Neural progenitor cell (in vitro differentiated cells): ENCODE measurements around the gene ZBTB7B.

ENCODE experiments used
- EZH2 ChIP-seq: fragments of 200-600 bp; sonication (generic); IDR thresholded peaks from 2 replicates; pipeline ENCODE4 v1.6.1; 2017; ENCODE audit warnings: antibody characterized with exemption, mild to moderate bottlenecking, moderate library complexity
- EZH2phosphoT487 ChIP-seq: fragments of 200-600 bp; sonication (generic); IDR thresholded peaks from 2 replicates; pipeline ENCODE4 v1.6.1; 2017; ENCODE audit warnings: antibody characterized with exemption
- TF ChIP-seq, protein P1 (sequence below): fragments of 200-600 bp; sonication (generic); IDR thresholded peaks from 2 replicates; pipeline ENCODE4 v1.5.1; 2017; ENCODE audit warnings: antibody characterized with exemption, mild to moderate bottlenecking

DNA sequence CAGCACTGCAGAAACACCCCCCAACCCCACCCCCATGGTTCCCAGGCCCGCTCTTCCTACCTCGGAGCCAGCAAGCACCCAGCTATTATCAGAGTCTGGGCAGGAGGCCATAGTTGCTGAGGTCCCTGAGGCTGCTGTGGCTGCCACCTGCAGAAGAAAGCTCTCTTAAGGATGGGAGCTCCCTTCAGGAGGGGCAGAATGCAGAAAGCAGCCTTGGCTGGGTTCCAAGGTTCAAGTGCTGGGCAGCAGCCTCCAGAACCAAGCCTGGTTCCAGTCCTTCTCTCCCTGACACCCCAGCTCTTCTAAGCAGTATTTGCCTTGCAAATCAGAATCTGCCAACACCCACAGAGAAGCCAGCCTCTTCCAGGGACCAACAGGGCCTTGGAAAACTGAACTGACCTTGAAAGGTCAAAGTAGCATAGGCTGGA, 49.0 kb upstream of the ZBTB7B start:
- TF ChIP-seq, protein P1, sequence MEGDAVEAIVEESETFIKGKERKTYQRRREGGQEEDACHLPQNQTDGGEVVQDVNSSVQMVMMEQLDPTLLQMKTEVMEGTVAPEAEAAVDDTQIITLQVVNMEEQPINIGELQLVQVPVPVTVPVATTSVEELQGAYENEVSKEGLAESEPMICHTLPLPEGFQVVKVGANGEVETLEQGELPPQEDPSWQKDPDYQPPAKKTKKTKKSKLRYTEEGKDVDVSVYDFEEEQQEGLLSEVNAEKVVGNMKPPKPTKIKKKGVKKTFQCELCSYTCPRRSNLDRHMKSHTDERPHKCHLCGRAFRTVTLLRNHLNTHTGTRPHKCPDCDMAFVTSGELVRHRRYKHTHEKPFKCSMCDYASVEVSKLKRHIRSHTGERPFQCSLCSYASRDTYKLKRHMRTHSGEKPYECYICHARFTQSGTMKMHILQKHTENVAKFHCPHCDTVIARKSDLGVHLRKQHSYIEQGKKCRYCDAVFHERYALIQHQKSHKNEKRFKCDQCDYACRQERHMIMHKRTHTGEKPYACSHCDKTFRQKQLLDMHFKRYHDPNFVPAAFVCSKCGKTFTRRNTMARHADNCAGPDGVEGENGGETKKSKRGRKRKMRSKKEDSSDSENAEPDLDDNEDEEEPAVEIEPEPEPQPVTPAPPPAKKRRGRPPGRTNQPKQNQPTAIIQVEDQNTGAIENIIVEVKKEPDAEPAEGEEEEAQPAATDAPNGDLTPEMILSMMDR, result no peak
- TF ChIP-seq EZH2phosphoT487, result no peak
- TF ChIP-seq EZH2, result no peak
